Testis (tissue), 2 donors: Measurements from ENCODE around the gene HEXA.

Source experiments
- CTCF ChIP-seq, 3 experiments: fragments of 450-650 bp in 2 of 3; fragments of 200-600 bp in 1 of 3; sonication (generic) in 1 of 3; IDR thresholded peaks; one replicate each; pipeline ENCODE4 v1.5.1; 2016 to 2019; ENCODE audit warnings: antibody characterized with exemption in 3 of 3, mild to moderate bottlenecking in 2 of 3, moderate library complexity in 1 of 3
- POLR2A ChIP-seq: fragments of 450-650 bp; IDR thresholded peaks from one replicate; pipeline ENCODE4 v1.6.1; 2017; ENCODE audit warnings: antibody characterized with exemption, mild to moderate bottlenecking, moderate library complexity

- TF ChIP-seq CTCF (IDR thresholded peaks at IDR 0.05): no peak
- no peak for TF ChIP-seq POLR2A
These were observed 31.1 kb upstream of the HEXA start for GRCh38 chr15:72406936-72407335.
